ENCODE data around the gene LTK.

- no peak for TF ChIP-seq CTCF (conservative IDR thresholded peaks at IDR 0.05)
- TF ChIP-seq ZFX (IDR thresholded peaks at IDR 0.05), result no peak
Measured at GRCh38 chr15:41462084-41462795, 51.4 kb downstream of the LTK start.
